ENCODE measurements around the gene SCARF2.
"Not testable (repeated sequence)": the region's sequence is repeated elsewhere in the genome, so short reads cannot be mapped to it uniquely, and the experiment has no call there.

SCARF2 gene

GRCh38 chr22:20389288-20389687 lies 48.3 kb downstream of the SCARF2 start:
- peaks cover 0 to 2% of the 10 kb centered on the region in 2 donors for H3K27me3 ChIP-seq (ENCODE audit: control insufficient read depth in 1 of 2, insufficient read depth in 2 of 2, low read length in 2 of 2)

GRCh38 chr22:20388200-20388599 lies 49.4 kb downstream of the SCARF2 start:
- peaks cover 2 to 3% of the 10 kb centered on the region in 2 donors for H3K27me3 ChIP-seq (ENCODE audit: control insufficient read depth in 1 of 2, insufficient read depth in 2 of 2, low read length in 2 of 2)
- no peak overlapping the region for H3K9ac ChIP-seq (ENCODE audit: low read length in 2 of 2)
- no peaks in the 10 kb centered on the region for H3K4me1 ChIP-seq (ENCODE audit: control insufficient read depth, insufficient read depth, low read length)
- H3K27ac ChIP-seq (ENCODE audit: low read length) = no peak overlapping the region
- no peaks in the 10 kb centered on the region for H3K36me3 ChIP-seq (ENCODE audit: control insufficient read depth in 2 of 2, insufficient read depth in 2 of 2, low read length in 2 of 2)
- no peaks in the 10 kb centered on the region for H3K9me3 ChIP-seq (ENCODE audit: control insufficient read depth in 2 of 2, low read length in 2 of 2)
- no peak overlapping the region for H3K4me3 ChIP-seq (ENCODE audit: low read length in 2 of 2)

More at GRCh38 chr22:20389288-20389687, 48.3 kb downstream of the SCARF2 start:
- Histone ChIP-seq H3K4me3 (ENCODE audit: low read length in 2 of 2) (no peak overlapping the region), H3K27ac (ENCODE audit: low read length) (no peak overlapping the region), H3K4me1 (ENCODE audit: control insufficient read depth, insufficient read depth, low read length) (peaks cover 3% of the 10 kb centered on the region), H3K9ac (ENCODE audit: low read length in 2 of 2) (no peak overlapping the region), H3K36me3 (ENCODE audit: control insufficient read depth in 2 of 2, insufficient read depth in 2 of 2, low read length in 2 of 2) (no peaks in the 10 kb centered on the region), H3K9me3 (ENCODE audit: control insufficient read depth in 2 of 2, low read length in 2 of 2) (no peaks in the 10 kb centered on the region)

GRCh38 chr22:20386972-20387371 lies 50.7 kb downstream of the SCARF2 start:
- peaks cover 2 to 3% of the 10 kb centered on the region in 2 donors for H3K27me3 ChIP-seq (ENCODE audit: control insufficient read depth in 1 of 2, insufficient read depth in 2 of 2, low read length in 2 of 2)
- no peaks in the 10 kb centered on the region for H3K36me3 ChIP-seq (ENCODE audit: control insufficient read depth in 2 of 2, insufficient read depth in 2 of 2, low read length in 2 of 2)
- H3K4me1 ChIP-seq (ENCODE audit: control insufficient read depth, insufficient read depth, low read length) = no peaks in the 10 kb centered on the region
- H3K9ac ChIP-seq (ENCODE audit: low read length in 2 of 2) = no peak overlapping the region
- no peaks in the 10 kb centered on the region for H3K9me3 ChIP-seq (ENCODE audit: control insufficient read depth in 2 of 2, low read length in 2 of 2)
- no peak overlapping the region for H3K27ac ChIP-seq (ENCODE audit: low read length)
- H3K4me3 ChIP-seq (ENCODE audit: low read length in 2 of 2) = no peak overlapping the region

GRCh38 chr22:20386336-20386735 lies 51.3 kb downstream of the SCARF2 start:
- peaks cover 2 to 3% of the 10 kb centered on the region in 2 donors for H3K27me3 ChIP-seq (ENCODE audit: control insufficient read depth in 1 of 2, insufficient read depth in 2 of 2, low read length in 2 of 2)
- no peaks in the 10 kb centered on the region for H3K36me3 ChIP-seq (ENCODE audit: control insufficient read depth in 2 of 2, insufficient read depth in 2 of 2, low read length in 2 of 2)
- no peak overlapping the region for H3K4me3 ChIP-seq (ENCODE audit: low read length in 2 of 2)
- H3K4me1 ChIP-seq (ENCODE audit: control insufficient read depth, insufficient read depth, low read length) = no peaks in the 10 kb centered on the region
- H3K9me3 ChIP-seq (ENCODE audit: control insufficient read depth in 2 of 2, low read length in 2 of 2) = no peaks in the 10 kb centered on the region
- H3K27ac ChIP-seq (ENCODE audit: low read length) = no peak overlapping the region
- H3K9ac ChIP-seq (ENCODE audit: low read length in 2 of 2) = no peak overlapping the region

- Histone ChIP-seq H3K9ac (ENCODE audit: low read length in 2 of 2) (no peak overlapping the region), H3K4me1 (ENCODE audit: control insufficient read depth, insufficient read depth, low read length) (no peaks in the 10 kb centered on the region), H3K27ac (ENCODE audit: low read length) (no peak overlapping the region), H3K9me3 (ENCODE audit: control insufficient read depth in 2 of 2, low read length in 2 of 2) (no peaks in the 10 kb centered on the region), H3K27me3 (ENCODE audit: control insufficient read depth in 1 of 2, insufficient read depth in 2 of 2, low read length in 2 of 2) (peaks cover 2 to 5% of the 10 kb centered on the region in 2 donors), H3K36me3 (ENCODE audit: control insufficient read depth in 2 of 2, insufficient read depth in 2 of 2, low read length in 2 of 2) (no peaks in the 10 kb centered on the region), H3K4me3 (ENCODE audit: low read length in 2 of 2) (no peak overlapping the region)
These were observed 52.8 kb downstream of the SCARF2 start for GRCh38 chr22:20384865-20385264.

- H3K27ac ChIP-seq (ENCODE audit: low read length) = no peak overlapping the region
These were observed 53.5 kb downstream of the SCARF2 start for GRCh38 chr22:20384171-20384570.

GRCh38 chr22:20383538-20383937 lies 54.1 kb downstream of the SCARF2 start:
- H3K9ac ChIP-seq (ENCODE audit: low read length in 2 of 2) = no peak overlapping the region
- no peak overlapping the region for H3K4me3 ChIP-seq (ENCODE audit: low read length in 2 of 2)
- peaks cover 2 to 5% of the 10 kb centered on the region in 2 donors for H3K27me3 ChIP-seq (ENCODE audit: control insufficient read depth in 1 of 2, insufficient read depth in 2 of 2, low read length in 2 of 2)

More at GRCh38 chr22:20384171-20384570, 53.5 kb downstream of the SCARF2 start:
- no peaks in the 10 kb centered on the region for H3K4me1 ChIP-seq (ENCODE audit: control insufficient read depth, insufficient read depth, low read length)
- H3K4me3 ChIP-seq (ENCODE audit: low read length in 2 of 2) = no peak overlapping the region
- H3K27me3 ChIP-seq (ENCODE audit: control insufficient read depth in 1 of 2, insufficient read depth in 2 of 2, low read length in 2 of 2) = peaks cover 2 to 5% of the 10 kb centered on the region in 2 donors
- H3K36me3 ChIP-seq (ENCODE audit: control insufficient read depth in 2 of 2, insufficient read depth in 2 of 2, low read length in 2 of 2) = no peaks in the 10 kb centered on the region
- no peaks in the 10 kb centered on the region for H3K9me3 ChIP-seq (ENCODE audit: control insufficient read depth in 2 of 2, low read length in 2 of 2)
- H3K9ac ChIP-seq (ENCODE audit: low read length in 2 of 2) = no peak overlapping the region

GRCh38 chr22:20380486-20380885 lies 57.1 kb downstream of the SCARF2 start:
- H3K9me3 ChIP-seq (ENCODE audit: control insufficient read depth in 2 of 2, low read length in 2 of 2) = no peaks in the 10 kb centered on the region
- H3K9ac ChIP-seq (ENCODE audit: low read length in 2 of 2) = no peak overlapping the region
- H3K27ac ChIP-seq (ENCODE audit: low read length) = no peak overlapping the region
- no peaks in the 10 kb centered on the region for H3K36me3 ChIP-seq (ENCODE audit: control insufficient read depth in 2 of 2, insufficient read depth in 2 of 2, low read length in 2 of 2)
- H3K27me3 ChIP-seq (ENCODE audit: control insufficient read depth in 1 of 2, insufficient read depth in 2 of 2, low read length in 2 of 2) = peaks cover 2 to 5% of the 10 kb centered on the region in 2 donors
- no peak overlapping the region for H3K4me3 ChIP-seq (ENCODE audit: low read length in 2 of 2)
- H3K4me1 ChIP-seq (ENCODE audit: control insufficient read depth, insufficient read depth, low read length) = no peaks in the 10 kb centered on the region

More at GRCh38 chr22:20383538-20383937, 54.1 kb downstream of the SCARF2 start:
- Histone ChIP-seq H3K27ac (ENCODE audit: low read length) (no peak overlapping the region), H3K9me3 (ENCODE audit: control insufficient read depth in 2 of 2, low read length in 2 of 2) (no peaks in the 10 kb centered on the region), H3K36me3 (ENCODE audit: control insufficient read depth in 2 of 2, insufficient read depth in 2 of 2, low read length in 2 of 2) (no peaks in the 10 kb centered on the region), H3K4me1 (ENCODE audit: control insufficient read depth, insufficient read depth, low read length) (no peaks in the 10 kb centered on the region)

GRCh38 chr22:20378684-20379083 lies 58.9 kb downstream of the SCARF2 start:
- not testable (repeated sequence) for H3K27ac ChIP-seq (ENCODE audit: low read length); H3K4me1 ChIP-seq (ENCODE audit: control insufficient read depth, insufficient read depth, low read length); H3K9me3 ChIP-seq (ENCODE audit: control insufficient read depth in 2 of 2, low read length in 2 of 2); H3K4me3 ChIP-seq (ENCODE audit: low read length in 2 of 2); H3K27me3 ChIP-seq (ENCODE audit: control insufficient read depth in 1 of 2, insufficient read depth in 2 of 2, low read length in 2 of 2); H3K36me3 ChIP-seq (ENCODE audit: control insufficient read depth in 2 of 2, insufficient read depth in 2 of 2, low read length in 2 of 2); H3K9ac ChIP-seq (ENCODE audit: low read length in 2 of 2)

- Histone ChIP-seq H3K4me3 (ENCODE audit: low read length in 2 of 2) (no peak overlapping the region), H3K9me3 (ENCODE audit: control insufficient read depth in 2 of 2, low read length in 2 of 2) (no peaks in the 10 kb centered on the region), H3K4me1 (ENCODE audit: control insufficient read depth, insufficient read depth, low read length) (no peaks in the 10 kb centered on the region), H3K27me3 (ENCODE audit: control insufficient read depth in 1 of 2, insufficient read depth in 2 of 2, low read length in 2 of 2) (peaks cover 0 to 3% of the 10 kb centered on the region in 2 donors), H3K36me3 (ENCODE audit: control insufficient read depth in 2 of 2, insufficient read depth in 2 of 2, low read length in 2 of 2) (no peaks in the 10 kb centered on the region), H3K27ac (ENCODE audit: low read length) (no peak overlapping the region), H3K9ac (ENCODE audit: low read length in 2 of 2) (no peak overlapping the region)
These were observed 59.5 kb downstream of the SCARF2 start for GRCh38 chr22:20378110-20378509.

GRCh38 chr22:20376983-20377382 lies 60.6 kb downstream of the SCARF2 start:
- not testable (repeated sequence) for H3K27ac ChIP-seq (ENCODE audit: low read length); H3K9me3 ChIP-seq (ENCODE audit: control insufficient read depth in 2 of 2, low read length in 2 of 2); H3K4me1 ChIP-seq (ENCODE audit: control insufficient read depth, insufficient read depth, low read length); H3K4me3 ChIP-seq (ENCODE audit: low read length in 2 of 2); H3K9ac ChIP-seq (ENCODE audit: low read length in 2 of 2); H3K36me3 ChIP-seq (ENCODE audit: control insufficient read depth in 2 of 2, insufficient read depth in 2 of 2, low read length in 2 of 2); H3K27me3 ChIP-seq (ENCODE audit: control insufficient read depth in 1 of 2, insufficient read depth in 2 of 2, low read length in 2 of 2)

Data from stomach smooth muscle (tissue), 2 donors.